SK-N-SH treated with all-trans-retinoic acid at 6 μM for 48 hours (cell line): ENCODE data around the gene UCHL5.
"Not testable (repeated sequence)": the region's sequence is repeated elsewhere in the genome, so short reads cannot be mapped to it uniquely, and the experiment has no call there.

Experiments
- ATAC-seq: fragments of 200-7000 bp; cut with Tn5 transposase; 3 replicates; pipeline ENCODE4 v1.9.1; 2020; ENCODE audit warnings: mild to moderate bottlenecking, moderate library complexity
- ARNTL ChIP-seq: fragments of 450-650 bp; formaldehyde crosslinking; IDR thresholded peaks from 2 replicates; pipeline ENCODE4 v1.5.0; 2020; ENCODE audit warnings: low read depth, mild to moderate bottlenecking, moderate library complexity, borderline replicate concordance
- CREB5 ChIP-seq: fragments of 250-450 bp; sonication (Bioruptor Pico); IDR thresholded peaks from 2 replicates; pipeline ENCODE4 v1.5.1; 2020; ENCODE audit warnings: low read depth, mild to moderate bottlenecking, moderate library complexity
- CSDC2 ChIP-seq: fragments of 250-450 bp; sonication (Bioruptor Pico); IDR thresholded peaks from 2 replicates; pipeline ENCODE4 v1.5.0; 2020; ENCODE audit warnings: mild to moderate bottlenecking, moderate library complexity
- CSRNP3 ChIP-seq: fragments of 250-450 bp; sonication (Bioruptor Pico); IDR thresholded peaks from 2 replicates; pipeline ENCODE4 v1.5.1; 2021; ENCODE audit warnings: mild to moderate bottlenecking, moderate library complexity
- ESRRG ChIP-seq: fragments of 250-450 bp; sonication (Bioruptor Pico); IDR thresholded peaks from 2 replicates; pipeline ENCODE4 v1.6.1; 2021; ENCODE audit warnings: mild to moderate bottlenecking
- ISL1 ChIP-seq: fragments of 250-450 bp; sonication (Bioruptor Pico); IDR thresholded peaks from 2 replicates; pipeline ENCODE4 v2.1.2; 2022; ENCODE audit warnings: mild to moderate bottlenecking, moderate library complexity
- PATZ1 ChIP-seq: fragments of 250-450 bp; sonication (Bioruptor Pico); IDR thresholded peaks from 2 replicates; pipeline ENCODE4 v1.8.0; 2020; ENCODE audit warnings: mild to moderate bottlenecking, moderate library complexity, borderline replicate concordance
- PPARA ChIP-seq: fragments of 250-450 bp; sonication (Bioruptor Pico); IDR thresholded peaks from 2 replicates; pipeline ENCODE4 v1.5.0; 2020; ENCODE audit warnings: mild to moderate bottlenecking, borderline replicate concordance
- RARB ChIP-seq: fragments of 250-450 bp; sonication (Bioruptor Pico); IDR thresholded peaks from 2 replicates; pipeline ENCODE4 v1.8.0; 2021; ENCODE audit warnings: mild to moderate bottlenecking, moderate library complexity
- SNAI2 ChIP-seq: fragments of 250-450 bp; sonication (Bioruptor Pico); IDR thresholded peaks from 2 replicates; pipeline ENCODE4 v1.5.0; 2020; ENCODE audit warnings: mild to moderate bottlenecking, moderate library complexity
- TSHZ2 ChIP-seq: fragments of 250-450 bp; sonication (Bioruptor Pico); IDR thresholded peaks from 2 replicates; pipeline ENCODE4 v1.5.0; 2020; ENCODE audit warnings: mild to moderate bottlenecking, moderate library complexity
- ZC3H10 ChIP-seq: fragments of 250-450 bp; sonication (Bioruptor Pico); IDR thresholded peaks from 2 replicates; pipeline ENCODE4 v1.5.1; 2021; ENCODE audit warnings: mild to moderate bottlenecking, moderate library complexity
- ZFP3 ChIP-seq: fragments of 250-450 bp; sonication (Bioruptor Pico); IDR thresholded peaks from 2 replicates; pipeline ENCODE4 v1.5.0; 2020; ENCODE audit warnings: mild to moderate bottlenecking, moderate library complexity
- ZFP30 ChIP-seq: fragments of 450-650 bp; formaldehyde crosslinking; IDR thresholded peaks from 2 replicates; pipeline ENCODE4 v1.5.0; 2022; ENCODE audit warnings: mild to moderate bottlenecking, moderate library complexity
- ZNF565 ChIP-seq: fragments of 450-650 bp; formaldehyde crosslinking; conservative IDR thresholded peaks from 2 replicates; pipeline ENCODE4 v1.5.0; 2020; ENCODE audit warnings: low read depth, mild to moderate bottlenecking, moderate library complexity
- ZNF70 ChIP-seq: fragments of 450-650 bp; formaldehyde crosslinking; IDR thresholded peaks from 2 replicates; pipeline ENCODE4 v1.5.0; 2020; ENCODE audit warnings: mild to moderate bottlenecking, moderate library complexity

Gene UCHL5

GRCh38 chr1:192984080-192984479, 75.1 kb downstream of the UCHL5 start (continued):
- no peak for TF ChIP-seq CREB5 (CRISPR knock-in tag)
- TF ChIP-seq ARNTL (CRISPR knock-in tag) = no peak
- TF ChIP-seq, all 23 proteins: peak for 0

- TF ChIP-seq ESRRG (CRISPR knock-in tag) (no peak), PATZ1 (CRISPR knock-in tag) (no peak), TSHZ2 (no peak), ZNF70 (CRISPR knock-in tag) (no peak), ARNTL (CRISPR knock-in tag) (no peak), ZC3H10 (CRISPR knock-in tag) (no peak), ZNF565 (no peak), CSRNP3 (CRISPR knock-in tag) (no peak), CREB5 (CRISPR knock-in tag) (no peak), PPARA (no peak), CSDC2 (no peak), SNAI2 (CRISPR knock-in tag) (no peak), ISL1 (CRISPR knock-in tag) (no peak), ZFP3 (CRISPR knock-in tag) (no peak)
These were observed 75.7 kb downstream of the UCHL5 start for GRCh38 chr1:192983349-192983980.

GRCh38 chr1:192980856-192981255, 78.3 kb downstream of the UCHL5 start:
- TF ChIP-seq PATZ1 (CRISPR knock-in tag) = no peak
- TF ChIP-seq TSHZ2 = no peak
- no peak for TF ChIP-seq ZFP3 (CRISPR knock-in tag)
- TF ChIP-seq RARB (CRISPR knock-in tag) = no peak
- TF ChIP-seq ZFP30 (CRISPR knock-in tag) = no peak

More at GRCh38 chr1:192983349-192983980, 75.7 kb downstream of the UCHL5 start:
- no peak for ATAC-seq

GRCh38 chr1:192980334-192980733, 78.8 kb downstream of the UCHL5 start:
- not testable (repeated sequence) for ATAC-seq

More at GRCh38 chr1:192980856-192981255, 78.3 kb downstream of the UCHL5 start:
- no peak for ATAC-seq
